ENCODE results near the gene GJA3.
"Not testable (repeated sequence)": the region's sequence is repeated elsewhere in the genome, so short reads cannot be mapped to it uniquely, and the experiment has no call there.

Gene GJA3

GRCh38 chr13:20156702-20157101 is 4.2 kb downstream of the GJA3 start:
- in situ Hi-C loops (cut with MboI; ENCODE audit: low sequenced_read_pairs) = no loop called here

- in situ Hi-C loops (cut with MboI; ENCODE audit: low sequenced_read_pairs) = not testable (repeated sequence)
These were observed 7.6 kb downstream of the GJA3 start for GRCh38 chr13:20153290-20153689.

DNA sequence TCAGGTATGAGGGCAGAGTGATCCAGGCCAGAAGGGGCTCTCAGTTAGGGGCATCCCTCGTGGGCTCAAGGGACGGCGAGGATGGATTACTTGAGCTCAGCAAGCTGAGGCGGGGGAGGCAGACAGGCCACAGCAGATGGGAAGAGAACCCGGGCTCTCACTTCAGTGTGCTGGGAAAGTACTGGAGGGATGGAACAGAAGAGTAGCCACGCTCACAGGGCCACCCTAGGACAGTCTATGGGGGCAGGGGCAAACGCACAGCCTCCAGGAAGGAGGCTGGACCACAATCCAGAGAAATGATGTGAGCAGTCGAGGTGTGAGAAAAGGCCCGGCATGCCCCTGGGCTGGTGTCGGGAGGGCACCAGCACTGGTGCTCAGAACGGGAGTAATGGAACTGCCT is 9.2 kb downstream of the GJA3 start:
- in situ Hi-C loops (cut with MboI; ENCODE audit: low sequenced_read_pairs) = no loop called here

- in situ Hi-C loops (cut with MboI; ENCODE audit: low sequenced_read_pairs) = no loop called here
These were observed 9.8 kb downstream of the GJA3 start for GRCh38 chr13:20151016-20151415.

DNA sequence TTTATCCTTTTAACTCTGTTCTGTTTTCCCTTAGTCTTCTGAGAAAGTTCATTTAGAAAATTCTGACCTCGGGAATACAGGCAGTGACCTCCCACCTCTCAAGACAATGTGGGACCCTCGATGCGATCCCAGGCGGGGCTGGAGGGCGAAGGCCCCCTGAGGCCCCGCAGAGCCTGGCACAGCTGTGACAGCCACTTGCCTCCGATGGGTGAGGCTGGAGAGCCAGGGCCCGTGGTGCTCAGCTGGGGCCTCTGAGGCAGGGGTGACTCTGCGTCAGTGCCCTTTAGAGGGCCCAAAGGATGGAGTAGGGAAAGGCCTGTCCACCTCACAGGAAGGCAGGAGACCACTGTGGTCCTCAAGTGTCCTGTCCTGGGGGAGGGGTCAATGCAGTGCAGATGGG is 10.3 kb downstream of the GJA3 start:
- in situ Hi-C loops (cut with MboI; ENCODE audit: low sequenced_read_pairs) = no loop called here

DNA sequence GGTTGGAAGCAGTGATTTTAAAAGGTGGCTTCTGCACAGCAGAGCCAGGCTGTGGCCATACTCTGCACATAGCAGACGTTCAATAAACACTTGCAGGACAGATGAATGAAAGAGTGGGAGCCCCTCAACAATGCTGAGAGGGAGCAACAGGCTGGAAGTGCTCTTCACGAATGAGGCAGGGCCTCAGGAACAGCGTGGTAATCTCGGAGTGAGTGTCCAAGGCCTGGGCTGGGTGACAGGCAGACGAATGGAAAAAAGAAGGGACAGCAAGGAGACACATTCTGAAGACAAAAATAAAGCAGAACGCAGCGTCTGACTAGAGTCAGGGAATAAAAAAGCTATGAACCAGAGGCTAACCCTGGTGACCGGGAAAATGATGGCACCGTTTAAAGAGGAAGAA is 11.1 kb downstream of the GJA3 start:
- in situ Hi-C loops (cut with MboI; ENCODE audit: low sequenced_read_pairs) = no loop called here

GRCh38 chr13:20148501-20149183 is 12.2 kb downstream of the GJA3 start:
- in situ Hi-C loops (cut with MboI; ENCODE audit: low sequenced_read_pairs) = no loop called here

DNA sequence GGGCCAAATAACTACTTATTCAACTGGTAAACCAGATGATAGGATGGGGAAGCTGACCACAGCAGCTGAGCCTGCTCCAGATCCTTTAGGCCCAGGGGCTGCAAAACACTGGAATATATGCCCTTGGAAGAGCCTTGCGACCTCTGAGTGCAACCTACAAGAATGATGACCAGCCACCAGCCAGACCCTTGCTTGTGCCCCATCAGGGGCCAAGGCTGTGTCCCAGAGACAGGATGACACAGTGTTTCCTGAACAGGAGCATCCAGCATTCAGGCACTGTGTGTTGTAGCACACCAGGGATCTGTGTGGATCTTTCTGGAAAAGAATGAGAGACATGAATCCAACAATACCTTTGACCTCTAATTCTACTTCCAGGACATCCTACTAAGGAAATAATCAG is 14.5 kb downstream of the GJA3 start:
- in situ Hi-C loops (cut with MboI; ENCODE audit: low sequenced_read_pairs) = no loop called here

GRCh38 chr13:20145521-20145920 is 15.3 kb downstream of the GJA3 start:
- in situ Hi-C loops (cut with MboI; ENCODE audit: low sequenced_read_pairs) = no loop called here

GRCh38 chr13:20144141-20144850 is 16.6 kb downstream of the GJA3 start:
- in situ Hi-C loops (cut with MboI; ENCODE audit: low sequenced_read_pairs) = no loop called here

- in situ Hi-C loops (cut with MboI; ENCODE audit: low sequenced_read_pairs) = no loop called here
These were observed 17.8 kb downstream of the GJA3 start for GRCh38 chr13:20142927-20143480.

GRCh38 chr13:20142023-20142926 is 18.6 kb downstream of the GJA3 start:
- in situ Hi-C loops (cut with MboI; ENCODE audit: low sequenced_read_pairs) = no loop called here

DNA sequence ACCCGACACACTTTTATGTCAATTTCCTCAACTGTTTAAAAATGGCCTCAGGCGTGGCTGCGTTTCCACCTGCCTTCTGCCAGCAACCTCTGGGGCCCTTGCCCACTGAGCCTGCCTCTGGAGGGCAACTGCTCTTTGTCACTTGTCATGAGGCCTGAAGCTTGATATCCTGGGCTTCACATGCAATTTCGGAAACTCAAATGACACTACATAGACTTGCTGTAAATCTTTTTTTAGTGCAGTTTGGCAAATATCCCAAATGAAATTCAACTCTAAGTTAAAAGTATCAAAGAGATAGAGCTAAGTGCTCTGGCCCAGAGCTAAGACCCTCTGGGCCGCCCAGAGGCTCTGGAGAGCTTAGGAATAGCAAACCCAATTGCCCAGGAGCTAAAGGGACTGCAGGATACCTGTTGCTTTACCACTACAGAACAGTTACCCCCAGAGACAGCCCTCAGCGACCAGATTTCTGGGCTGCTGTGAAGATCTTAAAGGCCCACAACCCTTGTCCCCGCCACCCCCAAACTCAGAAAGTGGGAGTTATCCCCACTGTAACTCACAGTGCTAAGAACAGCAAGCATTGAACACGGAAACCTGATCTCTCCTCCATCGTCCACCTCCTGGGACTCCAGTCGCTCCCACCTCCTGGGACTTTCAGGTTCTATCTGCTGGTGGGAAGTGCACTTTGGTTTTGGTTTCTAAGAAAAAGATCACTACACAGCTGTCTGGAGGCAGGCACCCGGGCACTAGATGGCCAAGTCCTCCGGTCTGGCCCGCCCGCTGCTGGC is 19.4 kb downstream of the GJA3 start:
- in situ Hi-C loops (cut with MboI; ENCODE audit: low sequenced_read_pairs) = no loop called here

DNA sequence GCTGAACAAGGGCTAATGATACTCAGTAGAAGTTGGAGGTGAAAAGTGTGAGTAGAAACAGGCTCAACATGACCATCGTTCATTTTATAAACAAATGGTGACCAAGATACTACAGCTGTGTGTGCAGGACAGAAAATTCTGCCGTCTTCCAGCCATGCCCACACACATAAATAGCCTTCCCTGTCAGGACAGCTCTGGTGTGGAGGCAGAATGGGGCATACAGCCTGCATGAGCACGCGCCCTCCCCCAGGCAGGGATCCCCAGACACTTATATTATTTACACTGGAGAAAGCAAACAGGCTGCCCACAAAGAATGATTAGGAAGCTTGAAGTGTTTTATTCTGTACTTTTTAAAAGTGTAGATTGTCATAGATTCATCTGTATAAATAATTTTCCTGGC is 20.4 kb downstream of the GJA3 start:
- in situ Hi-C loops (cut with MboI; ENCODE audit: low sequenced_read_pairs) = no loop called here

- in situ Hi-C loops (cut with MboI; ENCODE audit: low sequenced_read_pairs) = no loop called here
These were observed 23.0 kb downstream of the GJA3 start for GRCh38 chr13:20137875-20138274.

DNA sequence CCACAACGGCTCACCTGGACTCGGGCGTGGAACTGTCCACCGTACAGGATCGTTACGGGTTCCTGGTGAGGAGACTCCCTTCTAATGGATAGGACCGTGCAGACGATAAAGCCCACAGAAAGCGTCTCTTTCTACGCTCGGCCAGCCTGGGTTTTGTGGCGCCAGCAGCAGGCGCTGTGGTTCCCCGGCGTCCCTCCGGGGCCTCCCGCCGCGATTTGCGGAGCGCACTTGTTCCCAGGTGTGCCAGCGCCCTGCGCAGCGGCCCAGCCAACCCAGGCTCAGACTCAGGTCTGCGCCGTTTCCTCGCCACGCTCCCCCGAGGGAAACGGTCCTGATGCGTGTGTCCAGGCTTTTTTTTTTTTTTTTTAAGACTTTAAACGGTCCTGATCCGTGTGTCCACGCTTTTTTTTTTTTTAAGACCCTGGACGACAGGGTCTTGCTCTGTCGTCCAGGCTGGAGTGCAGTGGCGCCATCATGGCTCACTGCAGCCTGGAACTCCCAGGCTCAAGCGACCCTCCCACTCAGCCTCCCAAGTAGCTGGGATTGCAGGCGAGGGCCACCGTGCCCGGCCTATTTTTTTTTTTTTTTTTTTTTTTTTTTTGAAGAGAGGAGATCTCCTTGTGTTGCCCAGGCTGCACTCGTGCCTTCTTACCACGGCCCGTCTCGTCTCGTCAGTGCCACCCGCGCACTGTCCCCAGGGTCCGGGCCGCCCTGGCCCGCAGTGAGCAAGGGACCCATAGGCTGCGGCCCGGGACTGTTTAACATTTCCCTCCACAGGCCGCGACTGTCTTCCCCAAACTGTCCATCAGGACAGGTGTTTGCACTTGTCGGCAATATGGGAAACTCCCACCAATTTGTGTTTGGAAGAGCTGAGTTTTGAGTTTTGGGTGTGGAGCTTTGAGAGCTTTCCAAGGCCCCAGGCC is 23.8 kb downstream of the GJA3 start:
- in situ Hi-C loops (cut with MboI; ENCODE audit: low sequenced_read_pairs) = no loop called here

GRCh38 chr13:20134732-20135131 is 26.1 kb downstream of the GJA3 start:
- in situ Hi-C loops (cut with MboI; ENCODE audit: low sequenced_read_pairs) = no loop called here

GRCh38 chr13:20132052-20132634 is 28.7 kb downstream of the GJA3 start:
- in situ Hi-C loops (cut with MboI; ENCODE audit: low sequenced_read_pairs) = no loop called here
